ENCODE results near the gene SSC5D.

SSC5D gene

GRCh38 chr19:55451163-55451964 is 36.9 kb upstream of the SSC5D start:
- no peak for TF ChIP-seq CTCF (IDR thresholded peaks at IDR 0.05)
- H3K4me3 ChIP-seq: peak overlapping the region; percentile 53
- DNase-seq (ENCODE audit: low spot score): no peak
- no peak overlapping the region for H3K27ac ChIP-seq

DNA sequence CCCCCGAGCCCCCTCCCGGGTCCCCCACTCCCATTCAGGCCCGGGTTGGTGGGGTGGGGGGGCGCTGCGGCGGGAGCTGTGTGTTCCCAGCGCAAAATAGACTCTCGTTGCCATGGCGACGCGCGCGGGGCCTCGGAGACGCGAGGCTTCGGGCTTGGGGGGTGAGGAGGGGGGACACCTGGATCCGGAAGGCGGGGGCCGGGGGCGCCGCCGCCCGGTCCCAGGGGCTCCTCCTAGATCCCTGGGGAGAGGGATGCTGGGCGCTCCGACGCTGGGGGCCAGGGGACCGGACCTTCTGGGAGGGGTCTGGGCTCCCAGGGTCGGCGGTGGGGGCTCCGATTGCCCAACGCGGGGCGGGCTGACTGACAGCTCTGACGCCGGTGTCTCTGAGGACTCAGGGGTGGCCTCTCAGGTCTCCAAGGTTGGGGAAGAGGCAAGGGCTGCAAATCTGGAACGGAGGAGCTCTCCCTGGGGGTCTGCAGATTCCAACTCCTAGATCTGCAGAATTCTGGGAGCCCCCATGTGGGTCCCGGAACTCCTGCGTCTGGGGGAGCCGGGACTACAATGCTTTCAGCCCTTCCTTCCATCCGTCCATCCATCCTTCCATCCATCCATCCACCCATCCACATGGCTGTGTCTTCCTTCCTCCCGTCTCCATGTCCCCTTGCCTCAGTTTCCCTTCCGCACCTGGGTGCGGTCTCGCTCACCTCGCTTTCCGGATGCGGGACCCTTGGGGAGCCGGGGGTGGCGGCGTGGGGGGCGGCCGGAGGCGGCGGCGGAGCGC is 36.1 kb upstream of the SSC5D start:
- Histone ChIP-seq H3K27ac (no peak overlapping the region), H3K4me3 (peak overlapping the region; percentile 53)
- no peak for TF ChIP-seq CTCF (IDR thresholded peaks at IDR 0.05)
- no peak for DNase-seq (ENCODE audit: low spot score)

GRCh38 chr19:55452749-55453346 is 35.4 kb upstream of the SSC5D start:
- Histone ChIP-seq H3K4me3 (peak overlapping the region; percentile 53), H3K27ac (no peak overlapping the region)
- DNase-seq (ENCODE audit: low spot score): peak; percentile 80
- no peak for TF ChIP-seq CTCF (IDR thresholded peaks at IDR 0.05)

DNA sequence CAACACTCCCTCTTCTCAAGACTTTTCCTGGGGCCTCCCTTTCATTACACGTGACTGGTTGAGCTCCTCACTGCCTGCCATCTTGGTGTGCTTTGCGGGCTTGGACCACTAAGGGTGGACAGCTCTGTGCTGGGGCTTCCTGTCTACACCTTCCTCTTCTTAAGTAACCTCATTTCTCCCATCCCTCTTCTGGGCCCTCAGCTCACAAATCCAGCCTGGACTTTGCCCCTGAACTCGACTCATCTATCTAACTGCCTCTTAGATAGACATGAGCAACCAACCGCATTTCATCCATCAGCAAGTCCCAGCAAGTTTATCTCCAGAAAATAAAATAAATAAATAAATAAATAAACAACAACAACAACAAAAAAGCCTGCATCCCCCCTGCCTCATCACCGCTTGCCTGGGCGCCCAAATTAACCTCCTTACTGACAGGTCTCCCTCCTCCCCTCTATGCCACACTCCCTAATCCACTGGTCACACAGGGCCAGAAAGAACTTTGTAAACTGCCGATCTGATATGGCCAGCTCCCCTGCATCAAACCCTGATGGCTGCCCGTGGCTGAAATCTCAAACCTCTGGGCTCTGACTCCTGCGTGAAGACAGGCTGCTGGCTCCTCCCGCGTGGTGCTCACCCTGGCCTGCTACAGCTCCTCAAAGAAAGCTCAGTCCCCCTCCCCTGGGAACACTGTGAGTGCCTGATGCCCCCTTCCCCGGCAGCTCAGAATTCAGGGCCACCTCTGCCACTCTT is 34.5 kb upstream of the SSC5D start:
- Histone ChIP-seq H3K4me3 (no peak overlapping the region), H3K27ac (no peak overlapping the region)

GRCh38 chr19:55454787-55455243 is 33.4 kb upstream of the SSC5D start:
- peak; percentile 12 for TF ChIP-seq CTCF (IDR thresholded peaks at IDR 0.05)
- Histone ChIP-seq H3K27ac (no peak overlapping the region), H3K4me3 (no peak overlapping the region)
- DNase-seq (ENCODE audit: low spot score): no peak

More for the DNA sequence above, 34.5 kb upstream of the SSC5D start:
- no peak for DNase-seq (ENCODE audit: low spot score)
- TF ChIP-seq CTCF (IDR thresholded peaks at IDR 0.05): no peak

- TF ChIP-seq CTCF (IDR thresholded peaks at IDR 0.05): no peak
- Histone ChIP-seq H3K4me3 (no peak overlapping the region), H3K27ac (no peak overlapping the region)
- DNase-seq (ENCODE audit: low spot score): no peak
Measured at GRCh38 chr19:55455576-55456235, 32.5 kb upstream of the SSC5D start.

Data from coronary artery (tissue), 2 donors.